CD4-positive, alpha-beta T cell treated with Interleukin-2 at 100 ng/mL for 4 hours (primary cell): ENCODE measurements around the gene ANKEF1.
A peak's percentile ranks its signal among the peaks of the same experiment; 100 is the strongest.
"Not testable (repeated sequence)": the region's sequence is repeated elsewhere in the genome, so short reads cannot be mapped to it uniquely, and the experiment has no call there.

Experiments used
- DNase-seq: peaks from one replicate; pipeline ENCODE4 v3.0.0-alpha.2; 2020; ENCODE audit warnings: low spot score

The ANKEF1 gene

DNA sequence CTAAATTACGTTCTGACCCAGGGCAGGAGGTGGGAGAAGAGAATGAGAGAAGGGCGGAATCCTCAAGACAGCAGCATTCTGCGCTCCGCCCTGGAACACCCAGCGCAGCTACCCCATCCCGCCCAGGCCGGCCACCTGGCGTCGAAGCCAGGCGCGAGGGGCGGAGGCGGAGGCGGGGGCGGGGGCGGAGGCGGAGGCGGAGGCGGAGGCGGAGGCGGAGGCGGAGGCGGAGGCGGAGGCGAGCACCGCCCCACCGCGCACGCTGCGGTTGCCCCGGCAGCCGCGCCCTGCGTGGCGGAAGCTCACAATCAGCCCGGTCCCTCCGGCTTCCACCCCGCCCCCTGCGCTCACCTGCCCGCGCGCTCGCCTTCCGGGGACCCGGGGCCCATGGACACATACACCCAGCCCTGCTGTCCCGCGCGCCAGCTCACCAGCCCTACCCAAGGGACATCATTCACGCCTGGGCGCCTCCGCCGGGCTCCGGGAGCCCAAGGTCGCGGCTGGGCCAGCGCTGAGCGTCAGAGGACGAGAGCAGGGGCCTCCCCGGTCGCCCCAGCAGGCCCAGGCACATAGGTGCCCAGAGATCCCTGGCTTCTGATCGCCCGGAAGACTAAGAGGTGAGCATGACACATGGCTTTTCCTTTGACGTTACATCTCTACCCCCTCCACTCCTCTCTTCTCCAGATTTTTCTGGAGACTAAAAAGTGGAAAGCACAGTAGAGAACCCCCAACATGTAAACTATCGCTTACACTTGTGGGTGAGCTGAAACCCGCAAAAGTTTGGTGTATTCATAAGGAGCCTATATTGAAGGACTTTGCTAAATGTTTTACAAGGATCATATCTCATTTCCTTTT is at the start of gene ANKEF1:
Gene ANKEF1, plus strand, starts transcription at position 271 of the 855 bp plus-strand sequence. CDS start 3,315 bp downstream, outside the sequence.
- peak; percentile 81 for DNase-seq

DNA sequence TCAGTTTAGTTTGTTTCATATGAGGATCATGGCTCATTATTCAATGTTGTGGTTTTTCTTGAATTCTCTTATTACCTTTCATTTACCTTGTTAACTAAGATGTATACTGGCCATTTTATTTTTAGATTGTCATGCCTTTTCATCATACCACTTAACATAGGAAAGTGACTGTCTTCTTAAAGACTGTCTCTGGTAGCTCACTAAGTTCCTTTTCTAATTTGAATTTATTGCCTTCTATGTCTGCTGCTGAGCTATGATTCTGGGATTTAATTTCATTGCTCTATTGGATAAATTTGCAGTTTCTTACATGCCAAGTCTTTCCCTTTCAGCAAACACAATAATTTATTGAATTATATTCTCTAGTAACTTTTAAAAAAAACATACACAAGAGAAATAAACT is 49.5 kb upstream of the ANKEF1 start:
- no peak for DNase-seq

DNA sequence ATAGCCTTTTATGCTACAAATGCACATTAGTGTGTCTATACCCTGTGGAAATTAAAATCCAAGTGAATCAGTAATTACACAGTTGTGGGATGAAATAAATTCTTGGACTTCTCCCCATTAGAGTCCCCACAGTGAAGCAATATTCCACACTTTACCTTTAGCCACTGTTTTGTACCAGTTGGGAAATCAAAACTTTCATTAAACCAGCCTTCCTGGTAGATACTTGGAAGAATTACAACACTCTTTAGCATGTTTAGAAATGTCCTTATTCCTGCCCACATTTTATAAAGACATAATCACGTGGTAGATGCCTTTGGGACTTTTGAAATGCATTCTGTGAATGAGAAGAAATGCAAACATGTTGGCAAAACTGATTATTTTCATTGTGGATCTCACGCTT is 49.0 kb upstream of the ANKEF1 start:
- DNase-seq = no peak

DNA sequence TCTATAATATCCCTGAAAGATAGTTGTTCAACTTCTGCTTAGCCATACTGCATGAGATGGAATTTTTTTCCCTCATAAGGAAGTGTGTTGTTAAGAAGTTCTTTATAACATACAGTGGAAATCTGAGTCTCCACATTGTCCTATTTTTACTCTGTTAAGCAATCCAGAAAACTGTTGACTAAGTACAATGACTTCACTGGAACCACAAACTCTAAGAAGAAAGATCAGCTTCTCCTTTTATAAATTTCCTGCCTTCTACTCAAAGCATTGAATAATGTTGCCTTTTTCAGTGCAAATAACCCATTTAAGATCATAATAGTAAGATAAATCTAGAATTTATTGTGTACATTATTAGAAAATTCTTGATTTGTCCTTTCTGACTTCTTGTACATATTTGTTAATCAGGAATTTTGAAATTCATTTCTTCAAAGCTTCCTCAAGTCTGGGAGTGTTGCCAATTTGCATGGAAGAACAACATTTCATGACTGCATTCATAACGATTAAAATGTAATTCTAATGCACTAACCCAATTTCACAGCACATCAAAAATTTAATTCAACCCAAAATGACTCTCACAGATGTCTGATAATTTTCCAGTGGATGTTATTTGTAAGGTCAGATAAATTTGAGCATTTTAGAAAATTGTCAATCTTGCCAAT is 45.6 kb upstream of the ANKEF1 start:
- no peak for DNase-seq

DNA sequence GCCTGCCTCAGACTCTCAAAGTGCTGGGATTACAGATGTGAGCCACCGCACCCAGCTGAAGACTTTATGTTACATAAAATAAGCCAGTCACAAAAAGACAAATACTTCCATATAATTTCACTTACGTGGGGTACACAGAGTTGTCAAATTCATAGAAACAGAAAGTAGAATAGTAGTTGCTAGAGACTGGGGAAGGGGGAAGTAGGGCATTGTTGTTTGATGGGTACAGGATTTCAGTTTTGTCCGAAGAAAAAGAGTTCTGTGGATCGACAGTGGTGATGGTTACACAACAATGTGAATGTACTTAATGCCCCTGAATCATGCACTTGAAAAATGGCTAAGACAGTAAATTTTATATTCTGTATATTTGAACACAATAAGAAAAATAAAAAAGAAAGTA is 41.6 kb upstream of the ANKEF1 start:
- DNase-seq = no peak

DNA sequence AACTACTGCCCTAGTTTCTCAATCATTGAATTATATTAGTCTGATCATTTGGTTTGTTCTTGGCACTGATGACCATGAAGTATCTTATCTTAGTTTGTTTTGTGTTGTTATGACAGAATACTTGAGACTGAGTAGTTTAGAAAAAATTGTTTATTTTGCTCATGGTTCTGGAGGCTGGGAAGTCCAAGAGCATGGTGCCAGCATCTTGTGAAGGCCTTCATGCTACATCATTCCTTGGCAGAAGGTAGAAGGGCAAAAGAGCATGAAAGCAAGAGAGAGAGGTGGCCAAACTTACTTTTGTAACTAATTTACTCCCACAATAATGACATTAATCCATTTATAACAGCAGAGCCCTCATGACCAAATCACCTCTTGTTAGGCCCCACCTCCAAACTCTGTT is 40.1 kb upstream of the ANKEF1 start:
- DNase-seq = no peak

DNA sequence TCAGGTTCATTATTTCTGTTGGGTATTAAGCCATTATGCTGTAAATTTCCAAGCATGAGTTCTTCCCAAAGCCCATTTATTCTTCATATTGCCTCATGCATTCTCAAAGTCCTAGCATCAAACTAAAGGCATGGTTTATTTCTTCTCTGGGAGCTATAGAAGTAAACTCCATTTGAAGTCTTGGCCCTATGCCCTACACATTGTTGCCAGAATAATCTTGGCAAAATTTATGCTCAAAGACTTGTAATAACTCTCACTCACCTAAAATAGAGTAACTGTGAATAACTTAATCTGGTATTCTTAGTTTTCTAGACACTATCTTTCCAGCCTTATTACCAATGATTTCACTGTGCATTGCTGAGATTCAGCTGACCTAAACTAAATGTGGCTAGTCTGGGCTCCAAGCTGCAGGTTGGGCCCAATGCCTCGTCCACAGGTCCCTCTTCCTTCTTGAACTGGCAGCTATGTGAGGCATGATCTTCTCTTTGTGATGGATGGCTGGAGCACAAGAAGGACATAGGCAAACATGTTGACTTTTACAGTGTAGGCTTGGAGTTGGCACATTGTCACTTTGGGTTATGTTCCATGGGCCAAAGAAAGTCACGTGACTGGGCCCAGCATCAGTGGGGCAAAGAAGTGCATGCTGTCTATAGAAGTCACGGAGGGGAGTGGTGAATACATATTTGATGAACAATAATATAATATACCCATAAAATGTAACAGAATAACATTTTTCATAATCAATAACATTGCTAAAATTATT is 39.1 kb upstream of the ANKEF1 start:
- DNase-seq = no peak

DNA sequence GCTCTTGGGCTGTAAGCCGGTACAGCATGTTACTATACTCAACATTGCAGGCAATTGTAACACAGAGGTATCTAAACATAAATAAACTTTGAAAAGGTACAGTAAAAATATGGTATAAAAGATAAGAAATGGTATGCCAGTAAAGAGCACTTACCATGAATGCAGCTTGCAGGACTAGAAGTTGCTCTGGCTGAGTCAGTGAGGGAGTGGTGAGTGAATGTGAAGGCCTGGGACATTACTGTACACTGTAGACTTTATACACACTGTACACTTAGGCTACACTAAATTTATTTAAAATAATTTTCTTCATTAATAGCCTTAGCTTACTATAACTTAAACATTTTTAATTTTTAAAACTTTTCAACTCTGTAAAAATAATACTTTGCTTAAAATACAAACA is 37.8 kb upstream of the ANKEF1 start:
- no peak for DNase-seq

DNA sequence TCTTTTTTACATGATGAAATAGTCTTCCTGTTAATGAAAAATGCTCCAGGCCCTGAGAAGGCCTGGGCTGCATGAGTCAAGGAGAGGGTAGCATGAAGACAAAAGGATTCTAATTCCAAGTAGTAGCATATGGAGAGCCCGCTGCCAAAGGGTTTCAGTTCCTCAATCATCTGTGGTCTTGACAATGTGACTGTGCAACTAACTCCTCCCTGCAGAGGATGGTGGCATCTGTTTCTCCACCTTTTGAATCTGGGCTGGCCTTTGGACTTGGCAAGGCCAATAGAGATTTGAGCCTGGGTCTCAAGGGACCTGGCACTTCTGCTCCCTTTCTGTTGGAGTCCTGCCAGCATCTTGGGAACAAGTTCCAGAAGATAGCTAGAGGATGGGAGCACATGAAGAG is 35.1 kb upstream of the ANKEF1 start:
- DNase-seq = no peak

DNA sequence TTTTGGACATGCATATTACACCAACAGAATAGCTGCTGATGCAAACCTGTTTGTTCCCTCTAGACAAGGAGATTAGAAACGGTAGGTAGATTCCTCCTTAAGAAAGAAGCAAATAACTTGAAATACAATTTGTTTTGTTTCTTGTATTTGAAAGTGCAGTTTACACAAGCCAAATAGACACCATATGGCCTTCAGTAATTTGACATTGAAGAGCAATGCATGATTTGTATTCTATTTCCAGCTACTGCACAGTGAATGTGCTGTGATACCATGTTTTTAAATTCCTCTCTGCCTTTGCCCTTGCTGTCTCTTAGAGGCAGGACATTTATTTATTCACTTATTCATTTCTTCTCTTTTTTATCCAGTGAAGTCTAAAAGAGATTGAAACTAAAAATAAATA is 31.9 kb upstream of the ANKEF1 start:
- no peak for DNase-seq

DNA sequence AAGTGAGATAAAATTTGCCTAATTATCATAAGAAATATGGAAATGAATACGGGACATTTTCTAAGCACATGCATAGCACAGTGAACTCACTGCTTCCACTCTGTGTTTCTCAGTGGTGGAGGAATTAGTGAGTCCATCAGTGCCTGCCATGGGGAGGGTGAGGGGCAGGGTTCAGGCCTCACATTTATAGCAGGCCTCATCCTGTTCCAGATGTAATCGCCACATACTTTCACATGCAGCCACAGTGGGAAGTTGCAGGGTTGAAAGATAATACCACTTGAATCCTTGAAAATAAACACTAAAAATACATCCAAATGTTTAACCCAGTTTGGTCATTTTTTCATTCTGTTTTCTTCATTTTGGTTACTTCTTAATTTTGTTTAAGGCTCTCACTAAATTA is 29.9 kb upstream of the ANKEF1 start:
- no peak for DNase-seq

DNA sequence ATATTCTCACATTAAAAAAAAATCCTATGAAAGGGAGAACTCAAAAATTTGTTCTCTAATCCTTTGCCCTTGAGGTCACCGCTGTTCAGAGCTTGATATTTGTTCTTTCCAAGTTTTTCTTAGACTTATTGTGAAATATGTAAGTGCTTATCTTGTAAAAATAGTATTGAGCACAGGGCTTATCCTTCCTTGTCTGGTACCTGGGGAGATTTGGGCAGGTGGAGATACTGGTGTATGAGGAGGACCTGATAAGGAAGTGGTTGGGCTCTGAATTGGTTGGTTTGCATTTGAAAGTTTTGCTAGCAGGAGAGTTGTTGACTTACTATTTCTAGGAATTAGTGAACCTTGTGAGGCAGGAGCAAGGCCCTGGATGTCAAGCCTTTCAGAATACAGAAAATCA is 28.9 kb upstream of the ANKEF1 start:
- DNase-seq = no peak

DNA sequence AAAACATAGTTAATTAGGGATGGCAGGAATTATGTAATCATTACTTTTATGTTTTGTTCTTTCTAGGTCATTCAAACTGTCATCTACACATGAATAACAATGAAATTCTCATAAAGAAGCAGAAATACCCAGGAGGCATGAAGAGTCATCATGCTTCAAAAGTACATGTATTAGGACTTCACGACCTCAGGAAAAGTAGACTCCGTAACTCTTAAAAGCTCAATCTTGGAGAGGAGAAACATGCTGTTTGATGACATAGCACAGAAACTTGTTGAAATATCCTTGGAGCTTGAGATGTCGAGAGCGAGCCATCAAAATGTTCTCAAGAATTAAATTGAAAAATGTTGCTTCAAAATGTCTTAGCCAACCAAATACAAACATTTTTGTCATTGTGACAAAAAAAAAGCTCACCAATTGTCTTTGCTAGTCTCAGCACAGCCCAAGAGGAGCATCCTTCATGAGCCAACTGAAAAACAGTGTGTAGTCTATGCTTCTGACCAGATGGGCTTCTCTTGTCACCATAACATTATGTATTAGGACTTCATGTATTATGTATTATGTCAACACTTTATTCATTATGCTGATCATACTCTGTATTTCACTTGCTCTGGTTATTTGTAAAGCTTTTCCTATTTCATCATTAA is 28.2 kb upstream of the ANKEF1 start:
- DNase-seq = no peak

DNA sequence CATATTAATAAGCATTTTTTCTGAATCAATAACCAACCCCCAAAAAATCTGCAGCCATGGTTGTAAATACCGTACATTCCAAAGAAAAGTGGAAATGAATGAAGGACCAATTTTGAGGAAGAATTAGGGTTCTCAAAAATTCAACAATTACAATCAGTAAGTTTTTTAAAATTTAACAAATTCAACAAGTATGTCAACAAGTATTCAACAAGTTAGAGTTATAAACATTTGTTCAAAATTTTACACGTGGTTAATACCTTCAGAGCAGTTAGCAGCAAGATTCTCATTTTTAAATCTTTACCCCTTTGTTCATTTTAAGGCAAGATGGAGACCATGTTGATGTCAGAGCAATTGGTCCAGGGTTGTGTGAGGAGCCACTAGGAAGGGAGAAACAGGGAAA is 27.6 kb upstream of the ANKEF1 start:
- DNase-seq = no peak

DNA sequence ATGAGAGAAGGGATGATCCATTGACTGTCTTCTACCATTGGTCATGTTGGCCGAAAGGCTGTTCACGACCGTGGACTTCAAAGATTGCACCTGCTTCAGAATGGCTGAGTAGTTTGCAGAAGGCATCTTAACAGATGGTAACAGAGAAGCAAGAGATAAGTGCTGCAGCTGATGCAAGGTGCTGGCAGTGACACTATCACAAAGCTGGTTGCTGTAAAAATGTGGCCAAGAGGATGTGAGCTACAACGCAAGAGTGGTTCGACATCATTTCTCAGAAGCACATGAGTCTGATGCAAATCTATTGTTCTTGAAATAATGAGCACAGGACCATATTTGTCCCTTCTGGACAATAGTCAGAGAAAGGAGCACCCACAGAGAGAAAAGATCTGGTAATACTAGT is 27.0 kb upstream of the ANKEF1 start:
- no peak for DNase-seq

DNA sequence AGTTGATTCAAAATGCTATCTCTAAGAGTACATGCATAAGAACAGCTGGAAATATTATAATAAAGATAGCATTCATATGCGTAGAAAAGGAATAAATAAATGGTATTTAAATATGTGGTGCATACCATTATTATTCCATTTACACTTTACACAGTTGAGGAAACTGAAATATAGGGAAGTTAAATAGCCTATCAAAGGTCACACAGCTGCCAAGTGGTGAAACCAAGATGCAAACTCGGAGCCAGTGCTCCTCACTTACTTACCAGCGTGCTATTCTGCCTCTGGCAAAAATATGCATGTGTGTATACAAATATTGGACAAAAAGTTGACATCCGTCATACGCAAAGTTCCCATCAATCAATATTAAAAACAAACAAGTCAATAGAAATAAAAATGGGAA is 22.3 kb upstream of the ANKEF1 start:
- DNase-seq = no peak

DNA sequence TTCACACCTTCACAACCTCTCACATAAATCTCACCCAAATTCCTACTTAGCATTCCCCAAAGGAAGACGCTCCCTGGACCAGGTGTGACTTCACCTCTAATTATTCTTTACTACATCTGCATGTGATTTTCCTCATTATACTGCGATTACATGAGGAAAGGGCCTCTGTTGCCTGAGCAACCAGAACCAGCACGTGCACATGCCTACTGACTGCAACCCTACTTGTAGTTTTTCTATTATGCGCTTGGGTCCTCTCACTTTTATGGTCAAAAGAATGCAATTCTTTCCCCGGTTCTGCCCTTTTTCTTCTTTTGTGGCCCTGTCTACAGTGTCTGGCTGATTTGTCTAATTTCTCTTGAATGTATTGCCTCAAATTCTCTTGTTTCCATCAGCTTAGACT is 20.4 kb upstream of the ANKEF1 start:
- no peak for DNase-seq

DNA sequence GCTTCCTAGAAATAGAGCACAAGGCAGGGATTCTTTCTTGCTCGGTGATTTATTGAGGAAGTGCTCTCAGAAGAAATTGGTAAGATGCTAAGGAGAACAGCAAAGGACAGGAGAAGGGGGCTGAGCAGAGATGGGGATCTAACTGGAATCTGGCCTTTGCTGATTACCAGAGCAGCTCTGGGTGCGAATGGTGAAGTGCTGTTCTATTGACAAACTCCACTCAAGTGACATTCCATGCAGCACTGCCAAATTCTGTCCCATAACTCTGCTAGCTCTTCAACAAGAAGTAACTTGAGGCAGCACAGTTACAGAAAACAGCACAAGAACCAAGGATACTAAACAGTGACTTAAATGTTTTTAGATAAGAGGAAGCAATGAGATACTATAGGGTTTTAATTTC is 13.8 kb upstream of the ANKEF1 start:
- DNase-seq = no peak

DNA sequence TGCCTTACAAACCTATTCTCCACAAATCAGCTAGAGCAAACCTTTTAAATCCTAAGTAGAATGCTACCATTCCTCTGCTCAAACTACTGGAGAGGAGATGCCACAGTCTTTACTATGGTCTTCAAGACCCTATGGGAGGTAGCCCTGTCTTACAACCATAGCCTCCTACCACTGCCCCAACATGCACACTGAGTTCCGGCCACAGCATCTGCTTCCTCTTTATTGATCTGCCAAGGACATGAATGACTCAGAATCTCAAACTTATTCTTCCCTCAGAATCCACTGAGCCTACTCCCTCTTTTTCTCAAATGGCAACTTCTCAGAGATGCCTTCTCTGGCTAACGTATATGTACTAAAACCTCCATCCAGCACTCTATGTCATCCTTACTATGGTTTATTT is 12.2 kb upstream of the ANKEF1 start:
- DNase-seq = no peak

DNA sequence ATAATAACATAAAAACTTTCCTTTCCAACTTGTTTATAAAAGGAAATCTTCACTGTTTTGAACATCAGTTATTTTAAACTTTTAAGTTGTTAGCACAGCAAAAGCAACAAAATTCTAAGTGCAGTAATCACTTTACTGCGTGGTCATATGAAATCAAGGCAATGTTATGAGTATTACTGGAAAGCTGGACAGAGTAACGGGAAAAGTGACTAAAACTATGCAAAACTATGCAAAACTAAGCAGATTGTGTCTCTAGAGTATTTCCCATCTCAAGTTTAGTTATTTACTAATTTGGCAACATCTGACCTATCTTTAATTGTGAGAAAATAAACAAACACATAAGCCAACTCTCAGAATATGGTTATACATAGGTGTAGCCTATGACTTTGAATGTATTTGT is 10.9 kb upstream of the ANKEF1 start:
- DNase-seq = no peak

DNA sequence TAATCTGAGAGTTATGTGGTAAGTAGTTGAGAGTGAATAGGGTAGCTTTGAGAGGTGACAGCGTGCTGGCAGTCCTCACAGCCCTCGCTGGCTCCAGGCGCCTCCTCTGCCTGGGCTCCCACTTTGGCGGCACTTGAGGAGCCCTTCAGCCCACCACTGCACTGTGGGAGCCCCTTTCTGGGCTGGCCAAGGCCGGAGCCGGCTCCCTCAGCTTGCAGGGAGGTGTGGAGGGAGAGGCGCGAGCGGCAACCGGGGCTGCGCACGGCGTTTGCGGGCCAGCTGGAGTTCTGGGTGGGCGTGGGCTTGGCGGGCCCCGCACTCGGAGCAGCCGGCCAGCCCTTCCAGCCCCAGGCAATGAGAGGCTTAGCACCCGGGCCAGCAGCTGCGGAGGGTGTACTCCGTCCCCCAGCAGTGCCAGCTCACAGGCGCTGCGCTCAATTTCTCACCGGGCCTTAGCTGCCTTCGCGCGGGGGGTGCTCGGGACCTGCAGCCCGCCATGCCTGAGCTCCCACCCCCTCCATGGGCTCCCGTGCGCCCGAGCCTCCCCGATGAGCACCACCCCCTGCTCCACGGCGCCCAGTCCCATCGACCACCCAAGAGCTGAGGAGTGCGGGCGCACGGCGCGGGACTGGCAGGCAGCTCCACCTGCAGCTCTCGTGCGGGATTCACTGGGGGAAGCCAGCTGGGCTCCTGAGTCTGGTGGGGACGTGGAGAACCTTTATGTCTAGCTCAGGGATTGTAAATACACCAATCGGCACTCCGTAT is 3.2 kb upstream of the ANKEF1 start:
- DNase-seq = not testable (repeated sequence)

DNA sequence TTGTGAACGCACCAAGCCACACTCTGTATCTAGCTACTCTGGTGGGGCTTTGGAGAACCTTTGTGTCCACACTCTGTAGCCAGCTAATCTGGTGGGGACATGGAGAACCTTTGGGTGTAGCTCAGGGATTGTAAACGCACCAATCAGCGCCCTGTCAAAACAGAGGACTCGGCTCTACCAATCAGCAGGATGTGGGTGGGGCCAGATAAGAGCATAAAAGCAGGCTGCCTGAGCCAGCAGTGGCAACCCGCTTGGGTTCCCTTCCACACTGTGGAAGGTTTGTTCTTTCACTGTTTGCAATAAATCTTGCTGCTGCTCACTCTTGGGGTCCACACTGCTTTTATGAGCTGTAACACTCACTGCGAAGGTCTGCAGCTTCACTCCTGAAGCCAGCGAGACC is 2.5 kb upstream of the ANKEF1 start:
- DNase-seq = not testable (repeated sequence)
